Hematopoietic multipotent progenitor cell treated with erythropoietin and hydrocortisone succinate and interleukin-3 and kit ligand, for 17 days (in vitro differentiated cells): Measurements from ENCODE around the gene ZDHHC14.

Experiments
- DNase-seq: peaks from one replicate; pipeline ENCODE4 v3.0.0-alpha.2; 2015; ENCODE audit warnings: low spot score

ZDHHC14 gene

DNA sequence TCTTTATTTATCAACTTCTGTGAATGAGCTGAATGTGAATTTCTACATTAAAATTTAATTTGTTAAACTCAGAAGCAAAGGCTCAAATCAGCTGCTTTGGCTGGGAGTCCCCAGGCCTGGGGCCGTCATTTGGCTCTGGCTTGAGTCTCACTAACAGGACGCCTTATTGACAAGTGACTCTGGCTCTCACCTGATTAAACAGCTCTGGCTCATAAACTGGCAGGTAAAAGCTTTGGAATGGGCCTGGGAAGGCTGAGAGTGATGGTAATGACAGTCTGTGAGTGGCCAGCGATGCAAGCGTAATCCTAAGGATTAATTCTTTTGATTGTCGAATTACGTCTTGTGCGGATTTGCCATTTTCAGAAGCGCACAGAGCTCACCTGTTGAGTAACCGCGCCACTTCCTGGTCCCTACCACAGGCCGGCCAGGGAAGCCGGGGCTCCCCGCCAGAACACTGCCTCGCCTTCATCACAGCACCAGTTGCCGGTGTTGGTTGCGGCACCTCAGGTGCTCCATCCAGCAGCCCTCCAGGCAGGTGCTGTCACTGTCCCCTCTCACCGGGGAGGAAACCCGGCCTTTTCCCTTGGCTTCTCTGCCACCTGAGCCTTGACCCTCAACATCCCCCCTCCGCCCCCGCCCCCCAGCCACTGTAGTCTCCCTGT, 110.7 kb downstream of the ZDHHC14 start:
- DNase-seq, result no peak

DNA sequence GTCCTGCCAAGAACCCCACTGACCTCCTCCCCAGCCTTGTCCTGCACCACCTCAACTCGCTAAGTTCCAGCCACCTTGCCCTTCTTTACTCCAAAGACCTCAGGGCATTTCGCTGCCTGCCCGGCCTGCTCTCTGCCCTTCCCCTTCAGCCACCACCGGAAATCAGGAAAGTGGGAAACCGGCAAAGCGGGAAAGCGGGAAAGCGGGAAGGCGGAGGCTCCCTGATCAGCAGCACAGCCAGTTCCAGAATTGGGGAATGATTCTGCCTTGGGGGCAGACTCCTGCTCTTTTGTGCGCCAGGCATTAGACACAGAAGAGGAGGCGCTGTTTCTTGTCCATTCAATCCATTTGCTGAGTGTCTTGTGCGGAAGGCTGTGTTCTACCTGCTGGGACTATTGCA, 111.3 kb downstream of the ZDHHC14 start:
- no peak for DNase-seq

DNA sequence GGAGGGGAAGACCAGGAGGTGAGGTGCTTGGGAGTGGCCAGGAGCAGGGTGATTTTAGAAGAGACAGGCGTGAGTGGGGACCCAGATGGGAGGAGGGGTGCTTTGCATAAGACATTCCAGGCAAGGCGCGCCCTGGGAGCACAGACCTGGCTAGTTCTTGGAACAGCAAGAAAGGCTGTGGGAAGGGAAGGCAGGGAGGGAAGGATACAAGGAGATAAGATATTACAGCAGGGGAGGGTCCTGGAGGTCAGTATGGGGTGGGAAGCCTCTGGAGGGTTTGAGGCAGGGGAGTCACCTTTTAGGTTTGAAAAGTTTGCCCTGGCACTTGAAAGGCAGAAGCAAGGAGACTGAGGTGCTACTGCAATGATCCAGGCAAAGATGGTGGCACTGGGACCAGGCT, 111.8 kb downstream of the ZDHHC14 start:
- DNase-seq, result no peak

DNA sequence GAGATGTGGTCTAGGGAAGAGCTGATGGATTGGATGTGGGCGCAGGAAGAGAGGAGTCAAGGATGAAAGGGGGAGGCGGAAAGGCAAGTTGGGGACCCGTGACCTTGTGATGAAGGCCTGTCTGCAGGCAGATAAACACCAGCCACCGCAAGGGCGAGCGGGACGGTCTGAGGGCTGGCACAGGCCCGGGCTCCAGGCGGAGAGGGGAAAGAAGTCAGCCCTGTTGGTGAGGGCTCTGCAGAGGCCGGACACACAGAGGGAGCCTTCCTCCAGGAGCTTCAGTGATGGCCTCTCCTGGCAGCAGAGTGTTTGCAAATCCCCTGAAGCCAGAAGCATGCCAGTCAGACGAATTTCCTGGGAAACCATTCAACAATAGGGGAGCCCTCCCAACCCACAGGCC, 112.2 kb downstream of the ZDHHC14 start:
- DNase-seq, result no peak

DNA sequence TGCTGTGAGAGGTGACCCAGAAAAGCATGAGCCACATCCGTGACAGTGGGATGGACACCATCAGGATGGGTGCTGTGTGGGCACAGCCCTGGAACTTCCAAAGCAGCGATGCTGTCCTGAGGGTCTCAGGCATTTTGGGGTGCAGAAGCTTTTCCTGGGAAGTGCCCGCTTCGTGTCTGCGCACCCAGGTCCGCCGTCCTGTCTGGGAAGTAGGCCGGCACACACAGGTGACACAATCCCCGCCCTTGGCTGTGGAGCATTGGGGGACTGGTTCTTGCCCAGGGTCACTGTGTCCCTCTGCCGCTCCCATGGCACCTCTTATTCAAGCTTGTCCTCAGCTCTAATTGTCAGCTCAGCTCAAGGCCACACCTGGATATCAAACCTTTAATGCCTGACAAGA, 112.6 kb downstream of the ZDHHC14 start:
- no peak for DNase-seq

DNA sequence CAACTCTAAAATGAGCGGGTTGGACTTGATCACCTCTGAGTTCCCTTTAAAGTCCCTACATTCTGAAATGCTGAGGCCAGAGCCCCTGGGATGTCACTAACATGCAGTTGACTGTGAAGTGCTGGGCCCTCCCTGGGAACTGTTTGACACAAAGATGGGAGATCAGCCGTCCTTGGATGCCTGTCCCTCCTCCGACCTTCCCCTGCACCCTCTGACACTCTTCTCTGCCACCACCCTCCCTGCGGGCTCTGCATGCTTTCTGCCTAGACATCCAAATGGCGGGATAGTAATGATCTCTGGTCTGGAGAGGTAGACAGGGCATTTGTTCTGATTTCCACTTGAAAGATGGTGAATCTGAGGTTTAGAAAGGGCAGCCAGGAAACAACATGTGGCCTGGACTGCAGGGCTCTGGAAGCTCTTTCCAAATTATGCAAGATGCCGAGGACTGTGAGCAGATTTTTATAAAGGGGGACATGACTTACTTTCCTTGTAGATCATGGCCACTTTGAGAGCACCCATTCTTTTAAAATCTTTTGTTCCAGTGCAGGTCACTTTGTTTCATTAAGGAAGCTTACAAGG, 113.2 kb downstream of the ZDHHC14 start:
- DNase-seq, result no peak

DNA sequence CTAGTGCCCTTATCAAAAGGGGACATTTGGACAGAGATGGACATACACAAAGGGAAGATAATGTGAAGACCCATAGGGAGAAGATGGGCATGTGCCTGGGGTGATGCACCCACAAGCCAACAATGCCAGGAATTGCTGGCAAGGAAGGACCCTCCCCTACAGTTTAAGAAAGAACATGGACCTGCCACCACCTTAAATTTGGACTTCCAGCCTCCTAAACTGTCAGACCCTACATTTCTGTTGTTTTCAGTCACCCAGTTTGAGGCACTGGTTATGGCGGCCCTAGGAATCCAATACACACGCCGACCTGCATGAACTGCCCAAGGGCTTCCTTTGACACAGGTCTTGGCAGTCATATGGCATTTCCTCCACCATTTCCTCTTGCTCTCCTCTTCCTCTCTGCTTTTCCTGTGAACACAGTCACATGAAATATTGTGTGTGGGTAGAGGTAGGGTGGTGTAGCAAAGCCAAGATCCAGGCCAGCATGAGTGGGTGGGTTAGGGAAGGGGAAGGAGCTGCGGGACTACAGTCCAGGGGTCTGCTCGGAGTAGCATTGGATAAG, 115.6 kb downstream of the ZDHHC14 start:
- no peak for DNase-seq

DNA sequence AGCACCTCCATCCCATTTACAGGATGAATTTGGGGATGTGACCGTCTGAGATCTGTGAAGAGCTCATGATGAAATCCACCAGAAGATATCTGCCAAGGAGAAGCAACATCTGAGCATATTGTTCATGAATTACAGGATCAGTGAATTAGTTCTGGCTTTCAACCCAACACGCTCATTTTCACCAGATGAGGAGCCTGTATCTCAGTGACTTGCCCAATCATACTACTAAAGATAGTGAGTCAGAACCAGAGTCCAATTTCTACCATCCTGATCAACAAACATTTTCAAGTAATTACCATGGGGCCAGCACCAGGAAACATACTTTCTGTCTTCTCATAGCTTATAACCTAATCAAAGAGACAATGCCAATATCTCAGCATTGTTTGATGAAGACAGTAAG, 116.6 kb downstream of the ZDHHC14 start:
- DNase-seq, result no peak

DNA sequence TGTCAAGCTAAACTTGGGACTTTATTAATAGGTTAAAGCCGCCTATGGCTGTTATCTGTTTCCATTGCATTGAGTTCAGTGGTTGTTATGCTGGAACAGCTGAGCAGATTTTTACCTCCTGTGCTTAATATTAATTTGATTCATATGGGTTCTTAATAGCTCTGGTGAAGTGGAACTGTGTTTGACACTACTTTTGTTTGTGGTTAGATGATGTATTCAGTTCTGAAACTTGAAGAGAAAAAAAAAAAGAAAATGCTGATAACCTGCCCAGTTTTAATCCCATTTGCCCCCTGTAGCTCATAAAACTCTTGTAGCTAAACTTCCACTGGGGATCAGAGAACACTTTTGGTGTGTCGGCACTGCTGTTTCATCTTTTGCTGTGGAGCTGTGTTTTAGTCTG, 117.8 kb downstream of the ZDHHC14 start:
- DNase-seq, result no peak

DNA sequence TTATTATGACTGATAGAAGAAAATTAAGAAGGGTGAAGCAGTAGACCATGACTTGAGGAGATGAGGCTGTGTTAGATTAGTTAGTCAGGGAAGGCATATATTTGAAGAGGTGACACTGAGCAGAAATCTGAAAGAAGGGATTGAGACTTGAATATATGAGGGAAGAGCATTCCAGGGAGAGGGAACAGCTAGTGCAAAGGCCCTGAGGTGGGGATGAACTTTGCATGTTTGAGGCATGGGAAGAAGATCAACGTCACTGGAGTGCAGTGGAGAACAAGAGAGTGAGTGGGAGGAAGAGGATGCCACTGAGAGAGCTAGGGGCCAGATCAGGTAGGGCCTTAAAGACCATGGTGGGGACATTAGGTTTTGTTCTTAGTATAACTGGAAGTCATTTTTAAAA, 119.0 kb downstream of the ZDHHC14 start:
- DNase-seq, result no peak

DNA sequence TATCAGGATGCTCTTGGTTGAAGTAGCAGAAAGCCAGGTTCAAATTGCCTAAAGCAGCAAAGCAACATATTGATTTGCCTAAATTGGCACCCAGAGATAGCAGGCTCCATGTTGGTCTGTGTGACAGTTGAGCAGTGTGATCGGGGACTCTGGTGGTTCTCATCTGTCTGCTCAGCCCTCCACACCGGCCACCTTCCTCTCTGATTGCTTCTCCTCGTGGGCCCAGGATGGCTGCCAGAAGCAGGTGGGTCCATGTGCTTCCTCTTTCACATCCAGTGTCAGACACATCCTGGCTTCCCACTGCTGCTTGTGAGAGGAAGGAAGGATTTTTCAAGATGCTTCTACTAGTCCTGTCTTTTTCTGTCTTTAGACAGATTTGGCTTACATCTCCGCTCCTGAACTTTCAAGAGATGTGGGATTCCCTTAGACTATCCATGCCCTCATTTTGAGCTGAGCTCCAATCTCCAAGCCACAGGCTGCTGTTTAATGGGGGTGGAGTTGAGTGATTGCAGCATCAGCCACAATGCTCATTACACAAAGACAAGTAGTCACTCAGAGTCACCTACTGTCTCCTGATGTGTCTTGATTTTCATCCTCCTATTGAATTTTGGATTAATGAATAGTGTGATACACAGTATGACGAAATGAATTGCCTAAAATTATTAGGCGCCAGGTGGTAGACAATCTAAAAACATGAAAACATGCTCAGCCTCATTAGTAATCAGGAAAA, 122.2 kb downstream of the ZDHHC14 start:
- DNase-seq, result no peak

DNA sequence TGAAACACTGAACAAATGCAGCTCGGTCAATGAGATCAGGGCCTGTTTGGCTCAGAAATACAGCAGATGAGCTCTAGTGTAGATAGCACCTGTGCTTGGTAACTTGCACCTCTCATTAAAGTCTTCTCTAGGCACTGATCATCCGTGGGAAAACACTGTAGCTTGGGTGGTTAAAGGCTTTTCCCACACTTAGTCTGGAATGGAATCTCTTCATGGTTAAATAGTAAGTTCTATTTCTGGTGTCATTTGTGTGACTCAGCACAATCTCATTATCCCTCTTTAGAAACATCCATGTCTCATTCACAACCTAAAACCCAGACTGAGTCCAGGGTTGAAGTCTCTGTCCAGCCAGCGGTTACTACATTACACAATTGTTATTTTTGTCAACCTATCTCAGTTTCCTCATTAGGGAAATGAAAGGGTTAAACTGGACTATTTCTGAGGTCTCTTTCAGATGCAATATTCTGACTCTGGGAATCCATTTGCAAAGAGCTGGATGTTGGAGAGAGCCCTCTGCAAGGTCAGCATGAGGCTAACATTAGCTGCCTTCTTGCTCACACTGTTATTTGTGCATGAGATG, 125.0 kb downstream of the ZDHHC14 start:
- no peak for DNase-seq

DNA sequence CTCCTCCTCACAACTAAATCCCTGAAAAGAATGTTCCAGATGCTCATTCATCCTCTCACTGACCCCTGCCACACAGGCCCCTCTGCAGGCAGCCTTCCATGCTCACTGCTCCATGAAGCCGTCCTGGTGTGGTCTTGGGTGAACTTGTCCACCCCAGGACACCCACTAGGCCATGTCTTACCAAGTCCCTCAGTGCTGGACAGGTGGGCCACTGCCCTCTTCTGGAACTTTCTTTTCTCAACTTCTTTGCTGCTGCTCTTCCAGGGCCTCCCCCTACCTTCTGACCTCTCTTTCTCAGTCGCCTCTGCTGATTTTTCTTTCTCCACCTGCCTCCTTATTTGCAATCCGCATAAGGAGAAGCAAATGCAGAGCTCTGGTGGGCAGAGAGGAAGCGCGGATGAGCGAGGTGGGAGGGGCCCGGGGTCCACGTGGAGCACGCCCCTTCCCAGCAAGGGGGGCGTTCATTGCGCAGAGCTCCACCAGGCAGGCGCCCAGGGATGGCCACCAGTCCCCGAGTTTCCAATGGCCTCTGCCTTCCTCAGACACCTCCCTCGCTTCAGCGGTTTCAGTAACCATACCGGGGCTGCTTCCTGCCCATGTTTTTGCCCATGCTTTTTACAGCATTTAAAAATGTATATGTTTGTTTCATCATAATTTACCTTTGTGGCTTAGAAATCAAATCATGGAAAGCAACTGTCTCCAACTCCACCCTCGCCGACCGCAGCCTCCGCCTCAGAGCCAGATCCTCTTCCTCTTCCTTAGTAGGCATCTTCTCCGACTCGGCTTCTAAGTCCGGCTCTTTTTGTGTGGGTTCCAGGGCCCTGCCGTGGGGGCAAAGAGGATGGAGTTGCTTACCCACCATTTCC, 129.6 kb downstream of the ZDHHC14 start:
- DNase-seq, result no peak

DNA sequence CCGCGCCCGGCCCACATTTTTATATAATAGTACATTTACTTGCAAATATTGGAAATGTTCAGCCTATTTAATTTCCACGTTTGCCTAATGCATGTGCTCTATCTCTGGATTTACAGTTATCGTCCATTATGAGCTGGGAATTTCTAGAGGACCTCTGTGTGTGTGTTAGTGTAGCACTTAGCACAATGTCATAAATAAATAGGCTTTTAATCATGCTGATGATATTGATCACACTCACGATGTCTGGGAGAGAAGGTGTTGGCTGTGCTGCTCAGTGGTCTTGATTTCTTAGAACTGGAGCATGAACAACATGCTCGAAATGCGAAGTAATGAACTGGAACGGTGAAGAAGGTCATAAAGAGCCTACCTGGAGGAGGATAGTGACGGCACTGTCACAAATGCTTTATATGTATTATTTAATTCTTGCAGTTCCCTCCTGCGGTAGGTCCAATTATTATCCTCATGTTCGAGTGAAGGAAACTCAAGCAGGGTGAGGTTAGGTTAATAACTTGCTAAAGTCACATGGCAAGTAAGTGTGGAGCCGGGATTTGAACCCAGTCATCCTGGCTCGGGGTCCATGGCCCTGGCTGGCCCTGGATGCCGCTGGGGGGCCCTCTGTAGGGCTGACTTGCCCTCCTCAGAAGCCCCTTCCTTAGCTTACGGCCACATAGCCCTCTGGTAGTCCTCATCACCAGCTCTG, 130.8 kb downstream of the ZDHHC14 start:
- no peak for DNase-seq

DNA sequence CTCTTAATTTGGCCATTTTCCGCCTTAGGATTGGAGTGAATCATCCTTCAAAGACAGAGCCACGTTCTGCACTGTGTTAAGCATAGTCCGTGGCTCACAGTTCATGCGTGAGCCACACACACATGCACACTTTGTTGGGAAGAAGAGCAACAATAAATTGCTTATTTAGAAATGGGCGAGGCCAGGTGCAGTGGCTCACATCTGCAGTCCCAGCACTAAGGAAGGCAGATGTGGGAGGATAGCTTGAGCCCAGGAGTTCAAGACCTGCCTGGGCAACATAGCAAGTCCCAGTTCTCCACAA, 131.3 kb downstream of the ZDHHC14 start:
- no peak for DNase-seq

DNA sequence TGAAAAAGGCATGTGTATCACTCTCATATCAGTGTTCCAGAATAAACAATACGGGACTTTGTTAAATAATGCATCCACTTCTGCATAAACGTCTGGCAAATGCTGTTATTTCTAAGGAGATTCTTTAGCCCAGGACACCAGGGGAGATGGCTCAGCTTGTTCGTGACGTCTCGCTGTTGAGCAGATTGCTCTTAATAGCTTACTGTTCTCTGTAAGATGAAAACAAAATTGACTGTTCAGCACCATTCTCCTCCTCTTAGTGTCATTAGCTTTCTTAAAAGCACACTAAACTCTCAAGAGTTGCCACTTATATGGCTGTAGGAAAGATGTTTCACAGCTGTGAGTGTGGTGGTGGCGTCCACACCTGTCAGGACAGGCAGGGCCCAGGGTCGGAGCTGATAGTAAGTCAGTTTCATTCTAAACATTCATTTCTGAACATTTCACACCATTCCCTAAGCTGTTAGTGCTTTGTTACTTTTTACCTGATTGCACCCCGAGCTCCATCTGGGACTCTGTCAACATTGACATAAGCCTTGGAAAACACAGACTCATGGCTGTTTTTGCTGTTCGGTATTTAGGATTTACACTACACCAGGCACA, 132.1 kb downstream of the ZDHHC14 start:
- no peak for DNase-seq

DNA sequence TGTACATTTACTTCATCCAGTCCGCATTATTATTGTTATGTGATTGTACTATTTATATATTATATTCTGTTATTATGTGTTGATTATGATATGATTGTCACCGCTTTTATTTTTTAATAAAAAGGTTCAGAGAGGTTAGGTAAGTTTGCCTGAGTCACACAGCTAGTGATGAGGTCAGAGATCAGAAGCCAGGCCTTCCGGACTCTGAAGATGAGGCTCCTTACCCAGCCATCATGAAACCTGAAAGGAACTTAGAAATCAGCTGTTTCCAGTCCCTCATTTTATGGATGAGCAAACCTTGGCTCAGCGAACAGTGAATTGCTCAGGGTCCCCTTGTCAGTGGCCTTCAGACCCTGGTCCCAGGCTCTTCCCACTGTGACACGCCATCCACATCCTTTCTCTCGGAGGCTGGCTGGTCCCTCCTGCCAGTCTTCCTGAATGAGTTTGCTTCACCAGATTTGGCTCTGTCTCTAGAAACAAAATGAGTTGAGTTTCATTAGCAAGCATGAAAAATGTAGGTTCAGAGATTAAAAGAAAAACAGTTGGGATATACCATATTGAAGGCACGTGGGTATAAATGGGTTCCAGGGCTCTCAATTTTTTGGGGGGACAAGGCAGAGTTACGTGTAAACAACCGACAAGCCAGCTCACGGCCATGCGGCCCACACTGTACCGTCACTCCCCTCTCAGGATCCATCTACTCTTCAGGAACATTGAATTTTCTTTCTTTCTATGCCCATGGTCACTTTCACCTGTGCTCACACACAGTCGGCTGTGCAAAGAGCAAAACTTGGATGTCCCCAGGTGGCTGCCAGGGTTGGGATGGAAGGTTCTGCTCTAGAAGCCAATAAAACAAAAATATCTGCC, 132.9 kb downstream of the ZDHHC14 start:
- DNase-seq, result no peak

DNA sequence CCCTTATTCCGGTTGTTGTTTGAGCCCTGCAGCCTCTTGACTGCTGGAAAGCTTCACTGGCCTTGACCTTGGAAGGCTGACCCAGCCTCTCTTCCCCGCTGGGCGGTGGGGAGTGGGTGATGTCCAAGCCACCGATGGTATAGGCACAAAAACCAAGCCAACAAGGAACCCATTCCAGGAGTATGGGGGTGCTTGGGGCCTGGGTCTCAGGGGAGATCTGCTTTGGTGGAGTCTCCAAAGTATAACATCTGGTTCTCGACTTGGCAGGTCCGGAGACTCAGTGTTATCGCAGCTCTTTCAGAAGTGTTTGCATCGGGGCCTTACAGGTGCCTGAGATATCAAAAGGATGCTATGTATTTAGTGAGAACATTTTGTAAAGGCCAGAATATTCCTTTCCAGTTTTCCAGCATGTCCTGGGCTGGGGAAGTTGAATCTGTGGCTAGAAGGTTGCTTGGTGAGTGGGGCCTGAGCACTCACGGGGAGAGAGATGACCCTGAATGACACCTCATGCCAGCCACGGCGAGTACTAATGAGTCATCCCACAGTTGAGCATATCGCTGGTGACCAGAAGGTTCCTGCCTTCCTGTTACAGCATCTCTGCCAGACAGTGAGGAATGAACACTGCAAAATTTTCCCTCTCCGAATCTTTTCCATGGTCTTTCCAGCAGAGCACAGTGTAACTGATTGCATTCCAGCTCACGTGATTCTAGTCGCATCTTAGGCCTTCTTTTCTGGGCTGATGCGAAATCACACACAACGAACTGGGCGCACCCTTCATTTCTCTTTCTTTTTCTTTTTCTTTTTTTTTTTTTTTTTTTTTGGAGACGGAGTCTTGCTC, 133.9 kb downstream of the ZDHHC14 start:
- DNase-seq, result peak; percentile 88
